Colonic mucosa (tissue), 4 donors: ENCODE data around the gene PGAP3. TPM values are rescaled to one million over a fixed set of nuclear protein-coding genes. Genes with fewer than 3 reads are reported as not detected.

Experiments
- DNase-seq: peaks from one replicate; pipeline ENCODE4 v3.0.0-alpha.2; 2020
- H3K27ac ChIP-seq: fragments of 200-600 bp; one replicate; pipeline ENCODE4 v1.8.0; 2021
- H3K27me3 ChIP-seq: fragments of 200-600 bp; one replicate; pipeline ENCODE4 v1.8.0; 2021
- H3K36me3 ChIP-seq: fragments of 200-600 bp; one replicate; pipeline ENCODE4 v1.8.0; 2021
- H3K4me1 ChIP-seq: fragments of 200-600 bp; one replicate; pipeline ENCODE4 v1.8.0; 2021; ENCODE audit warnings: mild to moderate bottlenecking
- H3K4me3 ChIP-seq: fragments of 200-600 bp; one replicate; pipeline ENCODE4 v1.8.0; 2021
- H3K9ac ChIP-seq, 2 donors: one replicate each; pipeline ENCODE4 v1.7.0; 2013; ENCODE audit warnings: control low read depth in 2 of 2, low read depth in 2 of 2, low read length in 2 of 2
- H3K9me3 ChIP-seq: fragments of 200-600 bp; one replicate; pipeline ENCODE4 v1.8.0; 2021
- intact Hi-C: fragments of 100-400 bp; cut with DNase I; formaldehyde crosslinking; loops from one replicate; pipeline ENCODE4 v1.14.1; 2022
- total RNA-seq, 2 donors: library from RNA; stranded (reverse); fragmentation: NEBNext Ultra II Directional in 1 of 2; extraction: Animal tissue kit (Norgen Biotek cat#: 25700) in 1 of 2; gene quantifications; one replicate each; pipeline ENCODE4 v1.2.1, GENCODE V29; 2021
- TF ChIP-seq, protein P1 (sequence below): fragments of 200-600 bp; IDR thresholded peaks from one replicate; pipeline ENCODE4 v1.8.0; 2022; ENCODE audit warnings: antibody characterized with exemption, mild to moderate bottlenecking
- donor health status: healthy.
- donor health status: DM: no; HTN: no; CAD: no.
- donor health status: DM: no; HTN: no; CAD: no.

The PGAP3 gene
- total RNA-seq, 2 donors from 2014 or later = 37.3 to 42.0 TPM

DNA sequence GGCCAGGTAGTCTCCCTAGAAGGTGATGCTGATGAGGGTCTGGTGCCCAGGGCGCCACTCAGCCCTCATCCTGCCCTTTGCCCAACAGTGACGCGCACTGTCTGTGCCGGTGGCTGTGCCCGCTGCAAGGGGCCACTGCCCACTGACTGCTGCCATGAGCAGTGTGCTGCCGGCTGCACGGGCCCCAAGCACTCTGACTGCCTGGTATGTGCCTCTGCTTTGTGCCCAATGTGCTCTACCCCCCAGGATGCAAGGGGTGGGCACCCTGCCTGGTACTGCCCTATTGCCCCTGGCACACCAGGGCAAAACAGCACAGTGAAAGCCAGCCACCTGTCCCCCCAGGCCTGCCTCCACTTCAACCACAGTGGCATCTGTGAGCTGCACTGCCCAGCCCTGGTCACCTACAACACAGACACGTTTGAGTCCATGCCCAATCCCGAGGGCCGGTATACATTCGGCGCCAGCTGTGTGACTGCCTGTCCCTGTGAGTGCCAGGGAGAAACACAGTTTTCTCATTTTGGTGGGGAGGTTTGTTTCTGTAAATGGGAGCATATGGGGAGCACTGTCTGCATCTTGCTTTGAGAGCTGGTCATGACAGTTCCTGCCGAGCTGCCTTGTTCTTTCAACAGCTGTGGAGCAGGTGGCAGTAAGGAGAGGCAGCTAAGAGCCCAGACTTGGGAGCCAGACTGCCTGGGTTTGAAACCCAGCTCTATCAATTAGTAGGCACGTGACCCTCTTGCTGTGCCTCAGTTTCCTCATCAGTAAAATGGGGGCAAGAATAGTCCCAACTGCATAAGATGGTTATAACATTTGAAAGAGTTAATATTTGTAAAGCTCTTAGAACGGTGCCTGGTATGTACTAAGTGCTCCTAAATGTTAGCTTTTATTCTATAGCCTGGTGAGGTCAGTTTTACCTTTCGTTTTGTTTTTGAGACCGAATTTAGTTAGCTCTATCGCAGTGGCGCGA is 22.4 kb upstream of the PGAP3 start:
- H3K9me3 ChIP-seq = no peaks in the 10 kb centered on the region
- no peak overlapping the region for H3K27ac ChIP-seq
- no peak for DNase-seq
- H3K27me3 ChIP-seq = no peaks in the 10 kb centered on the region
- intact Hi-C loops = no loop called here
- no peak overlapping the region for H3K9ac ChIP-seq
- H3K36me3 ChIP-seq = peaks cover 9% of the 10 kb centered on the region
- TF ChIP-seq, protein P1, sequence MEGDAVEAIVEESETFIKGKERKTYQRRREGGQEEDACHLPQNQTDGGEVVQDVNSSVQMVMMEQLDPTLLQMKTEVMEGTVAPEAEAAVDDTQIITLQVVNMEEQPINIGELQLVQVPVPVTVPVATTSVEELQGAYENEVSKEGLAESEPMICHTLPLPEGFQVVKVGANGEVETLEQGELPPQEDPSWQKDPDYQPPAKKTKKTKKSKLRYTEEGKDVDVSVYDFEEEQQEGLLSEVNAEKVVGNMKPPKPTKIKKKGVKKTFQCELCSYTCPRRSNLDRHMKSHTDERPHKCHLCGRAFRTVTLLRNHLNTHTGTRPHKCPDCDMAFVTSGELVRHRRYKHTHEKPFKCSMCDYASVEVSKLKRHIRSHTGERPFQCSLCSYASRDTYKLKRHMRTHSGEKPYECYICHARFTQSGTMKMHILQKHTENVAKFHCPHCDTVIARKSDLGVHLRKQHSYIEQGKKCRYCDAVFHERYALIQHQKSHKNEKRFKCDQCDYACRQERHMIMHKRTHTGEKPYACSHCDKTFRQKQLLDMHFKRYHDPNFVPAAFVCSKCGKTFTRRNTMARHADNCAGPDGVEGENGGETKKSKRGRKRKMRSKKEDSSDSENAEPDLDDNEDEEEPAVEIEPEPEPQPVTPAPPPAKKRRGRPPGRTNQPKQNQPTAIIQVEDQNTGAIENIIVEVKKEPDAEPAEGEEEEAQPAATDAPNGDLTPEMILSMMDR = no peak
- H3K4me1 ChIP-seq = peaks cover 11% of the 10 kb centered on the region
- no peak overlapping the region for H3K4me3 ChIP-seq

DNA sequence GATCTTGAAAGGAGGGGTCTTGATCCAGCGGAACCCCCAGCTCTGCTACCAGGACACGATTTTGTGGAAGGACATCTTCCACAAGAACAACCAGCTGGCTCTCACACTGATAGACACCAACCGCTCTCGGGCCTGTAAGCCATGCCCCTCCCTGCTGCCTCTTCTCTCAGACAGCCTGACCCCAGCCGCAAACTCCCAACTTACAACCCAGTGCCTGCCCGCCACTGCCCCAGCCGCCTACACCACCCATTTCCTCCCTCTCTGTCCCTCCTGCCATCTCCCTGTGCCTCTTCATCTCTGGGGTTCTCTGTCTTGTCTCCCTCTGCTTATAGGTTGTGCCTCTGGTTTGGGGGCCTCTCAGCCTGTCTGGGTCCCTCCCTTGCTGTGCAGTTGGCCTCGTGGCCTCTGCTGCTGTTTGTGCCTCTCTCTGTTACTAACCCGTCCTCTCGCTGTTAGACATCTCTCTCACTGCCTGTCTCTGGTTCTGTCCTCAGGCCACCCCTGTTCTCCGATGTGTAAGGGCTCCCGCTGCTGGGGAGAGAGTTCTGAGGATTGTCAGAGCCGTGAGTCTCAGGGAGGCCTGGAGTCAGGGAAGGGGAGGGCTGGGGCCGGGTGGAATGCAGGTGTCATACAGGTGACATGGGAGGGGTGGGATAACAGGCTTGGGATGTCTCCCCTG is 21.6 kb upstream of the PGAP3 start:
- intact Hi-C loops = no loop called here
- no peak for DNase-seq
- Histone ChIP-seq H3K27me3 (no peaks in the 10 kb centered on the region), H3K4me3 (no peak overlapping the region), H3K27ac (no peak overlapping the region), H3K36me3 (peaks cover 9% of the 10 kb centered on the region), H3K4me1 (peaks cover 19% of the 10 kb centered on the region), H3K9ac (no peak overlapping the region), H3K9me3 (no peaks in the 10 kb centered on the region)
- TF ChIP-seq, protein P1 = no peak

DNA sequence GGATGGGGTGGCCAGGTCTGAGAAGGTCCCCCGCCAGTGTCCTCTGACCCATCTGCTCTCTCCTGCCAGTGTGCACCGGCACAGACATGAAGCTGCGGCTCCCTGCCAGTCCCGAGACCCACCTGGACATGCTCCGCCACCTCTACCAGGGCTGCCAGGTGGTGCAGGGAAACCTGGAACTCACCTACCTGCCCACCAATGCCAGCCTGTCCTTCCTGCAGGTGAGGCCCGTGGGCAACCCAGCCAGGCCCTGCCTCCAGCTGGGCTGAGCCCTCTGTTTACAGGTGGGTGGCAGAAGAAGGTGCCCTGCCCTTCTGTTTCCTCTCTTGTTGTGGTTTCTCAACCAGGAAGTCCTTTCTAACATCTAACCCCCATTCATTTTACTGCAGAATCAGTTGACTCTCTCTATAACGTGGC is 19.1 kb upstream of the PGAP3 start:
- intact Hi-C loops = no loop called here
- TF ChIP-seq, protein P1 = no peak
- no peak overlapping the region for H3K4me3 ChIP-seq
- H3K27ac ChIP-seq = peak overlapping the region; percentile 86
- no peaks in the 10 kb centered on the region for H3K9me3 ChIP-seq
- peak; percentile 79 for DNase-seq
- H3K27me3 ChIP-seq = no peaks in the 10 kb centered on the region
- peaks cover 20% of the 10 kb centered on the region for H3K4me1 ChIP-seq
- peaks cover 9% of the 10 kb centered on the region for H3K36me3 ChIP-seq
- H3K9ac ChIP-seq = peak overlapping the region; percentile 19 to 93

GRCh38 chr17:39706383-39706782 is 18.5 kb upstream of the PGAP3 start:
- Histone ChIP-seq H3K27me3 (no peaks in the 10 kb centered on the region), H3K9me3 (no peaks in the 10 kb centered on the region), H3K27ac (peak overlapping the region; percentile 86), H3K36me3 (peaks cover 9% of the 10 kb centered on the region), H3K4me3 (no peak overlapping the region), H3K4me1 (peaks cover 23% of the 10 kb centered on the region), H3K9ac (peak overlapping the region in 1 of 2 donors; percentile 93)
- TF ChIP-seq, protein P1 = no peak
- intact Hi-C loops = no loop called here
- no peak for DNase-seq

DNA sequence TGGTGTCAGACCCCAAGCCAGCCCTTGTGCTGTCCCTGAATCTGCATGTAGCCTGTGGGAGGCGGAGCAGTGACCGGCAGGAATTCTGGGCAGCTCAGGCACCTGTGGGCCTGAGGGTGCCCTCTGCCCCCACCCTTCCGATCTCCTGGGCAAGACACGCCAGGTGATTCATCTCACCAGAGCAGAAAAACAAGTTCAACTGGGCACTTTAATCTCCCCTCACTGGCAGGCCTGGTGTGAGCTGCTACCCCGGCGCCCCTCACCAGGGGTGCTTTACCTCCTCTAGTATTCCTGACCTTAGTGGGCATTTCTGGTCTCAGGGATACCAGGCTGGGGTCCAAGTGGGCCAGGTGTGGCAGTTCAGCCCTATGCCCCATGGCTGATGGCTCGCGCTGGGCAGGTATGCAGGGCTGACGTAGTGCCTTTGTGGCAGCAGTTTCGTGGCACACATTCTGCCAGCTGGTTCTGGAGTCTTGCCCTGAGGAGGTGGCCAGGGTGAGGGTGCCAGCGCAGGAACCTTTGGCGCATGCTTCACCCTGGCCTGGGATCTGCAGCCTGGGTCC is 18.0 kb upstream of the PGAP3 start:
- Histone ChIP-seq H3K9ac (peak overlapping the region in 1 of 2 donors; percentile 93), H3K27me3 (no peaks in the 10 kb centered on the region), H3K4me3 (no peak overlapping the region), H3K27ac (peak overlapping the region; percentile 86), H3K36me3 (peaks cover 9% of the 10 kb centered on the region), H3K4me1 (peaks cover 23% of the 10 kb centered on the region), H3K9me3 (no peaks in the 10 kb centered on the region)
- intact Hi-C loops = no loop called here
- peak; percentile 85 for DNase-seq
- TF ChIP-seq, protein P1 = no peak
